Activated CD4-positive, alpha-beta T cell treated with anti-CD3 and anti-CD28 coated beads, Interleukin-2, amount 50 U/mL, for 48 hours (primary cell): ENCODE measurements around the gene ANXA5.
"Not testable (repeated sequence)": the region's sequence is repeated elsewhere in the genome, so short reads cannot be mapped to it uniquely, and the experiment has no call there.

ENCODE experiments used
- DNase-seq, 2 experiments: peaks; one replicate each; pipeline ENCODE4 v3.0.0-alpha.2; 2020

The ANXA5 gene

GRCh38 chr4:121696581-121697461 is at the start of gene ANXA5:
TSS of gene ANXA5 (minus strand) at chr4:121696980. CDS start at chr4:121696589, 391 bp downstream.
- DNase-seq, result peak; percentile 75 to 82

GRCh38 chr4:121742794-121743193 is 46.0 kb upstream of the ANXA5 start:
- no peak for DNase-seq

- no peak for DNase-seq
Observed at GRCh38 chr4:121741751-121742150, 45.0 kb upstream of the ANXA5 start.

GRCh38 chr4:121740796-121741409 is 44.1 kb upstream of the ANXA5 start:
- no peak for DNase-seq

GRCh38 chr4:121739575-121739974 is 42.8 kb upstream of the ANXA5 start:
- no peak for DNase-seq

GRCh38 chr4:121738780-121739535 is 42.2 kb upstream of the ANXA5 start:
- DNase-seq, result no peak

GRCh38 chr4:121737846-121738554 is 41.2 kb upstream of the ANXA5 start:
- no peak for DNase-seq

- peak in 1 of 2 experiments; percentile 13 for DNase-seq
Observed at GRCh38 chr4:121736735-121737351, 40.1 kb upstream of the ANXA5 start.

GRCh38 chr4:121734571-121734970 is 37.8 kb upstream of the ANXA5 start:
- DNase-seq, result no peak

GRCh38 chr4:121733942-121734341 is 37.2 kb upstream of the ANXA5 start:
- DNase-seq, result no peak

- DNase-seq, result not testable (repeated sequence)
Observed at GRCh38 chr4:121729753-121730152, 33.0 kb upstream of the ANXA5 start.

GRCh38 chr4:121728798-121729226 is 32.0 kb upstream of the ANXA5 start:
- DNase-seq, result no peak

- no peak for DNase-seq
Observed at GRCh38 chr4:121728066-121728465, 31.3 kb upstream of the ANXA5 start.

GRCh38 chr4:121726642-121727268 is 30.0 kb upstream of the ANXA5 start:
- peak in 1 of 2 experiments; percentile 29 for DNase-seq

GRCh38 chr4:121724671-121725070 is 27.9 kb upstream of the ANXA5 start:
- no peak for DNase-seq

GRCh38 chr4:121721700-121722099 is 24.9 kb upstream of the ANXA5 start:
- DNase-seq, result no peak

GRCh38 chr4:121720109-121720508 is 23.3 kb upstream of the ANXA5 start:
- no peak for DNase-seq

GRCh38 chr4:121717680-121718237 is 21.0 kb upstream of the ANXA5 start:
- no peak for DNase-seq

GRCh38 chr4:121714548-121714947 is 17.8 kb upstream of the ANXA5 start:
- no peak for DNase-seq

- DNase-seq, result no peak
Observed at GRCh38 chr4:121712783-121713182, 16.0 kb upstream of the ANXA5 start.

GRCh38 chr4:121712001-121712651 is 15.3 kb upstream of the ANXA5 start:
- no peak for DNase-seq
